NCI-H146 treated with DMSO at 0.1 percent for 48 hours (cell line): ENCODE data around the gene TIMM44.

ENCODE experiments used
- DNase-seq: peaks from one replicate; lab custom pipeline; 2025; ENCODE audit not compliant: unreplicated experiment; lab: John Stamatoyannopoulos, UW

The TIMM44 gene

DNA sequence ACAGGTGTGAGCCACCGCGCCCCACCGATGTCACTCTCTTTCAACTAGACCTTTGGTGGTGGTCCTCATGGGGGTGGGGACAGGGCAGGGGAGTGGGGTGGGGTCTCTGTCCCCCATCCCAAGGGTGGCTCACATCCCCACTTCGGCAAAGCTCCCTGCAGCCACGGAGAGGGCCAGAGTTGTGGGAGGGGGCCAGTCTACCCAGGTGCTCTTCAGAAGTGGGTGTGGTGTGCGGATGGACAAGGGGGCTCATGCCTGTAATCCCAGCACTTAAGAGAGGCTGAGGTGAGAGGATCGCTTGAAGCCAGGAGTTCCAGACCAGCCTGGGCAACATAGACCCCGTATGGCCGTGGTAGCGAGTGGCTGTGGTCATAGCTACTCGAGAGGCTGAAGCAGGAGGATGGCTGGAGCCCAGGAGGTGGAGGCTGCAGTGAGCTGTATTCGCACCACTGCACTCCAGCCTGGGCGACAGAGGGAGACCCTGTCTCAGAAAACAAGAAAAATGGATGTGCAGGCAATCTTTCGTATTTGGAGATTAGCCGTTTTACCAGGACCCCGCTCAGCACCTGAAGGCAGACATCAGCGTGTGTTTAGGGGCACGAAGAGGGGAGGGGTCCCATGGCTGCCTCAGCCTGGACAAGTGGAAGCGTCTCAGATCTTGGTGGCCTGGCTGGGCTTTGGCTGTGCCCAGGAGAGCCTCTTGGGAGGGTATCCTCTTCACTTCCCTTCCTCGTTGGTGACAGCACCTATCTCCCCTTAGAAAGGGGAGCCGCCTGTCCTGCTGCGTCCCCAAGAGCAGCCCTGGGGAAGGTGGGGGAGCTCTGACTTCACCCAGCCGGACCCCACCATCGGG, 28.0 kb downstream of the TIMM44 start:
- DNase-seq = no peak

- no peak for DNase-seq
Measured at GRCh38 chr19:7914598-7915045, 28.8 kb downstream of the TIMM44 start, which contains the start of gene TGFBR3L. Gene TGFBR3L, plus strand, starts transcription at chr19:7914830.

DNA sequence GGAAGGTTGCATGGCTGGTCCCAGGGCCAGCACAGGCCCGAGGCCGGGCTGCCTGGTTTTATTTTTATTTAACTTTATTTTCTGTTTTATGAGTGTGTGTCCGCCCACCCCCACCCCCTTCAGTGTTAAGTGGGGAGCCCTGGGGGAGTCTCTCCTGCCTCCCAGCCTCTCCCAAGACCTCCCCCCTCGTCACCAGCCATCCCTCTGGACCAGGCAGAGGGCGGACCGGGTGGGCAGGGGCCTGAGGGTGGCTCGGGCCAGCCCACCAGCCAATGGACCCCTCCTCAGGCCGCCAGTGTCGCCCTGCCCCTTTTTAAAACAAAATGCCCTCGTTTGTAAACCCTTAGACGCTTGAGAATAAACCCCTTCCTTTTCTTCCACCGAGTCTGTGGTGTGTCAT, 29.4 kb downstream of the TIMM44 start:
- no peak for DNase-seq

DNA sequence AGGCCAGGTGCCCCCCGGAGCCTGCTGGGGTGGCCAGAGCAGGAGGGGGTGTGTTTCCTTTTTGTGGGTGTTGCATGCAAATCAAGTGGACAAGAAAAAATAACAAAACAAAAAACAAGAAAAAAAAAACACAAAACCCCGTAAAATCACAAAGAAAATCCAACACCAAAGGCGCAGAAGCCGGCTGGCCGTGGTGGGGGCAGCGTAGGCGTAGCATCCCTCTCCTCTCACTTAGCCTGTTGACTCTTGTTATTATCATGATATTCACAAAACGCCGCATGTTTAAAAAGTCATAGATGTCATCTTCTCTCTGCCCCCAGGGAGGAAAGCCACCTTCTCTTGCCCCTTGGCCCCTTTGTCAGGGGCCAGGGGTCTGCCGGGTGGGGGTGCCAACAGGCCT, 29.8 kb downstream of the TIMM44 start:
- DNase-seq = no peak

GRCh38 chr19:7912697-7913564, 30.5 kb downstream of the TIMM44 start:
- no peak for DNase-seq

GRCh38 chr19:7912144-7912696, 31.2 kb downstream of the TIMM44 start:
- no peak for DNase-seq

DNA sequence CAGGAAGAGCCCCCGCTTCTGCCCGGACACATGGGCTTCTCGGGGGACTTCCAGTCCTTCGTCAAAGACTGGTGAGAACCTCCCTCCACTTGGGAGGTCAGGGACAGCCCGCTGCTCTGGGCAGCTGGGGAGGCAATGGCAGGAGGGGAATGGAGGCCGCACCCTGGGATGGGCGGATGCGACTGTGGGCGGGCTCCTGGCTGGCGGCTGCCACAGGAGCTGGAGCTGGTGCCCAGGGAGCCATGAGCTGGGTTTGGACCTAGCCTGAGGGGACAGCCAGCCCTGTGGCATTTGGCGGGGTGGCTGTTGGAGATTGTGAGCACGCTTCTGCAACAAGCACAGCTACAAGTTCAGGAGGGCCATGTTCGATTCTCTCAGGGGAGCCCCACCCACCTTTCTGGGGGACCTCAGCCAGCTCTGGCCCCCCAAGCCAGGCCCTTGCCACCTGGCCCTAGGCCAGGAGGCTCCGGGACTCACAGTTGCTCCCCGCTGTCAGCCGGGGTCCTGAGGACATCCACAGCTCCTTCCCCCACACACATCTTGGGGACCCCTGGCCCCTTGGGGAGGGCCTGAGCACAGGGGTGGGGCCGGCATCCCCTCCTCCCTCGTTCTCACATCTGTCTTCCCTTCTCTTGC, 31.8 kb downstream of the TIMM44 start:
- DNase-seq = no peak

DNA sequence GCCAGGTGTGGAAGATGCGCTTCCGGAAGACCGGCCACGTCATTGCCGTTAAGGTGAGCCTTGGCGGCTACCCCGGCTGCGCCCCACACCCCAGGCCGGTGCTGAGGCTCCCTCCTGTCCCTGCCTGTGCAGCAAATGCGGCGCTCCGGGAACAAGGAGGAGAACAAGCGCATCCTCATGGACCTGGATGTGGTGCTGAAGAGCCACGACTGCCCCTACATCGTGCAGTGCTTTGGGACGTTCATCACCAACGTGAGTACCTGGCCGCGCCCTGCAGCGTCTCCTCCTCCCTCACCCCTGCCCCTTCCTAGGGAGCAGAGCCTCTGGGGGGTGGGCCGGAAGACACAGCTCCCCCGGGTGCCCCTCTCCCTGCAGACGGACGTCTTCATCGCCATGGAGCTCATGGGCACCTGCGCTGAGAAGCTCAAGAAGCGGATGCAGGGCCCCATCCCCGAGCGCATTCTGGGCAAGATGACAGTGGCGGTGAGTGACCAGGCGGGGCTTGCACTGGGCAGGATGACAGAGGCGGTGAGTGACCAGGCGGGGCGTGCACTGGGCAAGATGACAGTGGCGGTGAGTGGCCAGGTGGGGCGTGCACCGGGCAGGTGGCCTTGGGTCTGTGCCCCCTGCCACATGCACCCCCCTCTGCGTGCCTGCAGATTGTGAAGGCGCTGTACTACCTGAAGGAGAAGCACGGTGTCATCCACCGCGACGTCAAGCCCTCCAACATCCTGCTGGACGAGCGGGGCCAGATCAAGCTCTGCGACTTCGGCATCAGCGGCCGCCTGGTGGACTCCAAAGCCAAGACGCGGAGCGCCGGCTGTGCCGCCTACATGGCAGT, 32.9 kb downstream of the TIMM44 start:
- DNase-seq = no peak

DNA sequence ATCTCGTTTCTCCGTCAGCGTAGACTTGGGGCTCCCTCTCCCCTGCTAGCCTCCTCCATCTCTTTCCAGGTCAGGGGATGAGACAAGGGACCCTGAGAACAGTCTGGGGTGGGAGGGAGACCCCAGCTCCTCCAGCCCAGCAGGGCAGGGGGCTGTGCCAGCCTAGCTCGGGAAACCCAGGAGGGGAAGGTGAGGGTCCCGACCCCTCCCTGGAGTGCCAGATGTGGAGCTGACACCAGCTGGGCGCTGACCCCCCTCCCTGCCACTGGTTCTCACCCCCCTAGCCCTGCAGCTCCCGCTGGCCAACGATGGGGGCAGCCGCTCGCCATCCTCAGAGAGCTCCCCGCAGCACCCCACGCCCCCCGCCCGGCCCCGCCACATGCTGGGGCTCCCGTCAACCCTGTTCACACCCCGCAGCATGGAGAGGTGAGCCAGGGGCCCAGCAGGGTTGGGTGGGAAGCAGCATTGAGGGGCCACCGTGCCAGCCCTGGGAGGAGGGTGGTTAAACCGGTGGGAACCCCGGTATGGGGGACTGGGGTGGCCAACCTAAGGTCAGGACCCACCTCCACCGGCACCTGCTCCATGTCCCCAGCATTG, 33.9 kb downstream of the TIMM44 start:
- DNase-seq = no peak

DNA sequence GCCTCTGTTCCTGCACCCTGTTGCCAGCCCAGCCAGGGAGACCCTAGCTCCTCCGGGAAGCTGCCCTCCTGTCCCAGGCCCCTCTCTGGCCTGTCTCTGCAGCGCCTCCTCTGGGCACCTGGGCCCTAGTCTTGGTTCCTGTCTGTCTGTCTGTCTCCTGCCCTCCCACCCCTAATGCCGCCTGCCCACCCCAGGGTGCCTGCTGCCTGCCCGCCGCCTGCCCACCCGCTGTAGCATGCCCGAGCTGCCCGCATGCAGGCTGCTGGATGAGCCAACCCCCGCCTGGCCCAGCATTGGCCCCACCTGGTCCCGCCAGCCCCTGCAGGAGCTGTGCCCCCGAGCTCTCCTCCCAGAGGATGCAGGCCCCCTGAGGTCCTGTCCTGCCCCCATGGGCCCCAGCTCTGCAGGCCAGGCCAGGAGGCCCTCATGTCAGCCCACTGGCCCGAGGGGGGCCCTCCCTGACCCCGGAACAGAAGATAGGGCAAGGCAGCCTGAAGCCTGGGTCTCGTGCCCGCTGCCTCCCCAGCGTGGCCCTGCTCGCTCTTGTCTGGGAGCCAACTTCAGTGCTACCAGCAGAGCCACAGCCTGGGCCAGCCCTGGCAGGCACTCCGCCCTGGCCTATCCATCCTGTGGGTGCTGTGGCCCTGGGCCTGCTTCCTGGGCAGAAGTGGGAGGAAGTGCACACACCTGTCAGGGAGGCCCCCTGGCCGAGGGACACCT, 34.6 kb downstream of the TIMM44 start:
- DNase-seq = no peak

DNA sequence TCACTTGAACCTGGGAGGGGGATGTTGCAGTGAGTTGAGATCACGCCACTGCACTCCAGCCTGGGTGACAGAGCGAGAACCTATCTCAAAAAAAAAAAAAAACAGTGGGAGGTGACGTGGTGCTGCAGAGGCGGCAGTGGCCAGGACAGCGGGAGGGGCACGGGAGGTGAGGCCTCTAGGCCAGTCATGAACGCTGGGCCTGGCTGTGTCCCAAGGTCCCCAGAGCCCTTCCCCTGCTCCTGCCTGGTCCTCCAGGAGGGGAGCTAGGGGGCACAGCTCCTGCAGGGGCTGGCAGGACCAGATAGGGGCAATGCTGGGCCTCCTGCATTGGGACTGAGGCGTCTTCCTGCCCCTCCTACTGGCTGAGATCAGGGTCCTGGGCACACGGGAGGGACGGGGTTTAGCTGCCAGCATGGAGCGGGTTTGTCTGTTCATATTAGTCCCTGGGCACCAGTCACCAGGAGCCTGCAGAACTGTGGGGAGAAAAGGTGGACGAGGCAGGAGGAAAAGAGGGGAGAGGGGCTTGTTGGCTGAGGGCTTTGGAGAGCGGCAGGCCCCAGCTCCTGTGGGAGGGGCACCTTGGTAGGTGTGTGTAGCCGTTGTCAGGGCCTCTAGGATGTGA, 35.3 kb downstream of the TIMM44 start:
- DNase-seq = no peak

GRCh38 chr19:7907544-7907943, 35.9 kb downstream of the TIMM44 start:
- DNase-seq = no peak

- no peak for DNase-seq
Measured at GRCh38 chr19:7907122-7907521, 36.3 kb downstream of the TIMM44 start.

DNA sequence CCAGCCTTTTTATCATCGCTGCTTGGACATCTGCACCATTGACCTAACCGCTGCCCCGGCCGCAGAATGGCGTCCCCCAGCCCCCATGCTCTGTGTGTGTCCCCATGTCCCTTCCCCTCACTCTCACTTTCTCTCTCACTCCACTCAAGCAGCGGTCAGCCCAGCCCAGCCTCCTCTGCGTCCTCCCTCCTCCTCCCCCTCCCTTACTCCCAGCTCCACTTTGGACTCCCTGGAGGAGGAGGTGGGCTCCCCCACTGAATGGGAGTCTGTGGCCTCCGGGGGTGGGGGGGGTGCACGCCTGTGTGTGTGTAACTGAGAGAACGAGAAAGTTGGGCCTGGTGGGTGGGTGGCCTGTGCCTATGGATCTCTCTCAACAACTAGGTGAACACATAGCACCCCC, 37.6 kb downstream of the TIMM44 start:
- no peak for DNase-seq

- DNase-seq = no peak
Measured at GRCh38 chr19:7905268-7905667, 38.2 kb downstream of the TIMM44 start.

DNA sequence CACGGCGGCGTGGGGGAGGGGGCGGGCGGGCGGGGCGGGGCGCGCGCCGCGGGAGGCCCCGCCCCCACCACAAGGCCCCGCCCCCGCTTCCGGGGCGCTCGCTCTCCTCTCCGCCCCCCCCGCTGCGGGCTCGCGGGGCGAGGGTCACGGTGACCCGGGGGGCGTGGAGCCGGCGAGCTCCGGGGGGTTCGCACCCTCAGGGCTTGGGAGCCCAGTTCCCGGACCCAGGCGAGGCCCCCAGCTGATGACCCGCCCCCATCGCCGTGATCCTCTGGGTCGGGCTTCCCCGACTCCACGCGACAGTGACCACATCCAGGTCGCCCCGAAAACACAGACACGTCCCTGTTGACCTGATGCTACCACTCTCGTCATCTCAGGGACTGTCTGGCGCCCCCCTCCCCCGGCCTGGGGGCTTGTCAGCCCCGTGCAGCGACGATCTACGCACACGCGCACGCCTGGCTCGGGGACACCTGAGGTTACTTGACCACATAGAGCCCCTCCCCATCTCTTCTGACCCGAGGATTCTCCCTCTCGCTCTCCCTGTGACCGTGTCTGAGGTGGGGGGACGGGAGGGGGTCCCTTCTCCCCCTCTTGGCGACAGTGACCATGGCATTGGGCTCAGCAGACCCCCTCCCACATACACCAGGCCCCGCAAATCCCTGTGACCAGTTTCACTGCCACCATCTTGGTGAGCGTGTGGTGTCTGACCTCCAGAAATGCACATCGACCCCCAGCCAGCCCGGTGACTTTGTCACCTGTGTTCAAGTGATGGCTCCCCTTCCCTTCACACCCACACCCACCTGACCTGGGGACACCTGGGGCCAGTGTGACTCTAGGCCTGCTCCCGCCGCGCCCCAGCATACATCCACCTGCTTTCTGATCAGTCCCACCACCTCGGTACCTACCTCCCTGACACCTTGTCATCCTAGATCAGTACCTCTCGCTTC, 39.1 kb downstream of the TIMM44 start:
- no peak for DNase-seq

DNA sequence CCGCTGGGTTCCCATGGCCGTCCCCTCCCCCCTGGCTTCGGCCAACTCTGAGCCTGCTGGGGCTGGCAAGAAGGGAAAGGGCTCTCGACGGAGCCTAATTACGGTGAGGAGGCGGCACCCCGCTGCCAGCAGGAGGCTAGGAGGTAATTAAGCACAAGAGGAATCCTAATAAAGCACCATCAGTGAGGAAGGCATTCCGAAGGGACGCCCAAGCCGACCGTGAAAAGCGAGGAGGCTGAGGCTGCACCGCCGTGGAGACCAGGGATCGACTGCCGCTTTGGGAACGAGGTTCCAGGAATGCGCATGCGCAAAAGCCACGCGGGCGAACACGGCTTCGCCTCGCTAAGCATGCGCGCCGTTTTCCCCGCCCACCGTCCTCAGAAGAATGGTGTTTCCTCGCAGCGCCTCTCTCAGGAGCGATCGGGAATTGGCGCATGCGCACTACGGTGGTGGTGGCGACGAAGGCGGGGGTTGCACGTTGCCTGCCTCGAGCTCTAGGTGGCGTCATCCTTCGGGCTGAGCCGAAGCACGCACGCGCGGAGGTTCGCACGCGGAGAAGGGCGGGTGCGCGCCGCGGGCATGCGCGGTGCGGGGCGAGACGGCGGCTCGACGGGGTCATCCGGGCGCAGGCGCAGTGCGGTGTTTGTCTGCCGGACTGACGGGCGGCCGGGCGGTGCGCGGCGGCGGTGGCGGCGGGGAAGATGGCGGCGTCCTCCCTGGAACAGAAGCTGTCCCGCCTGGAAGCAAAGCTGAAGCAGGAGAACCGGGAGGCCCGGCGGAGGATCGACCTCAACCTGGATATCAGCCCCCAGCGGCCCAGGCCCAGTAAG, 40.0 kb downstream of the TIMM44 start, which contains the start of gene MAP2K7:
Gene MAP2K7 (plus strand): TSS at position 634 of the 830 bp plus-strand sequence. CDS start 68 bp downstream, at position 702.
- DNase-seq = peak; percentile 91
